Hematopoietic multipotent progenitor cell (in vitro differentiated cells): ENCODE data around the gene CLEC4G. TPM values are rescaled to one million over a fixed set of nuclear protein-coding genes. Genes with fewer than 3 reads are reported as not detected.
A peak's percentile ranks its signal among the peaks of the same experiment; 100 is the strongest.
"Not testable (repeated sequence)": the region's sequence is repeated elsewhere in the genome, so short reads cannot be mapped to it uniquely, and the experiment has no call there.

Source experiments
- DNase-seq, 3 donors: peaks; one replicate each; pipeline ENCODE4 v3.0.0-alpha.2; 2011 to 2015; ENCODE audit warnings: low read depth in 2 of 3, low spot score in 2 of 3
- total RNA-seq: library from RNA; depleted of rRNA; stranded (reverse); fragments of >200 nt; gene quantifications from one replicate; pipeline ENCODE4 v1.2.3, GENCODE V29; 2012

The CLEC4G gene, protein sequence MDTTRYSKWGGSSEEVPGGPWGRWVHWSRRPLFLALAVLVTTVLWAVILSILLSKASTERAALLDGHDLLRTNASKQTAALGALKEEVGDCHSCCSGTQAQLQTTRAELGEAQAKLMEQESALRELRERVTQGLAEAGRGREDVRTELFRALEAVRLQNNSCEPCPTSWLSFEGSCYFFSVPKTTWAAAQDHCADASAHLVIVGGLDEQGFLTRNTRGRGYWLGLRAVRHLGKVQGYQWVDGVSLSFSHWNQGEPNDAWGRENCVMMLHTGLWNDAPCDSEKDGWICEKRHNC
- under 0.01 TPM for total RNA-seq

DNA sequence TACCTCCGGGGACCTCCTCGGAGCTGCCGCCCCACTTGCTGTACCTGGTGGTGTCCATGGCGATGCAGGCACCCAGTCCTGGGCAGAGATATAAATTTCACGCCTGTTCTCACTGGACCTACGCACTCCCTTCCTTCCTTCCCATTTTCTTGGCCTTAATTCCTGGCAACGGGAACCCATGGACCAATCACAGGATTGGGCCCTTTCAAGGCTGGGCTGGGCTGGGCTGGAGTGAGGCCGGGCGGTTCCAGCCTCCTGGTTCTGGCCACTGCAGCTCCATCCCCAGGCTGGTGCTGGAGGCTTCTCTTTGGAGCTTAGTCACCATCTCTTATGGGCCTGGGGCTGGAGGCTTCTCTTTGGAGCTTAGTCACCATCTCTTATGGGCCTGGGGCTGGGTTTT lies at the start of gene CLEC4G:
Gene CLEC4G, minus strand, starts transcription at position 66 of the 400 bp plus-strand sequence. Its CDS starts 8 bp downstream, at position 58.
- DNase-seq, result no peak

DNA sequence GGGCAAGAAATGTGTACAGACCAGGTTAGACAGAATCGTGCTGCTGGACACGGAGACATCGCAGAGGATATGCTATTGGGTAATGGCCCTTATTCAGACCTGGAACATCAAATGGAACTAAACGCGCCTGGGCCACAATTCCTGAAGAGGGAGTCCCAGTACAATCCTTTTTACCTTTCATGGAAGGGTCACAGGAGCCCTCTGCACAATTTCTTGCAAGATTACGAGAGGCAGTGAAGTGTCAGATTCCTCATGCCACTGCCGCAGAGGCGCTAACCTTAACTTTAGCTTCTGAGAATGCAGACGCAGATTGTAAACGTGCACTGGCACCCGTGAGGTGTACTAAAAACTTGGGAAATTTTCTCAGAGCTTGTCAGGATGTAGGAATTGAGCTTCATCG lies 49.2 kb upstream of the CLEC4G start:
- no peak for DNase-seq

DNA sequence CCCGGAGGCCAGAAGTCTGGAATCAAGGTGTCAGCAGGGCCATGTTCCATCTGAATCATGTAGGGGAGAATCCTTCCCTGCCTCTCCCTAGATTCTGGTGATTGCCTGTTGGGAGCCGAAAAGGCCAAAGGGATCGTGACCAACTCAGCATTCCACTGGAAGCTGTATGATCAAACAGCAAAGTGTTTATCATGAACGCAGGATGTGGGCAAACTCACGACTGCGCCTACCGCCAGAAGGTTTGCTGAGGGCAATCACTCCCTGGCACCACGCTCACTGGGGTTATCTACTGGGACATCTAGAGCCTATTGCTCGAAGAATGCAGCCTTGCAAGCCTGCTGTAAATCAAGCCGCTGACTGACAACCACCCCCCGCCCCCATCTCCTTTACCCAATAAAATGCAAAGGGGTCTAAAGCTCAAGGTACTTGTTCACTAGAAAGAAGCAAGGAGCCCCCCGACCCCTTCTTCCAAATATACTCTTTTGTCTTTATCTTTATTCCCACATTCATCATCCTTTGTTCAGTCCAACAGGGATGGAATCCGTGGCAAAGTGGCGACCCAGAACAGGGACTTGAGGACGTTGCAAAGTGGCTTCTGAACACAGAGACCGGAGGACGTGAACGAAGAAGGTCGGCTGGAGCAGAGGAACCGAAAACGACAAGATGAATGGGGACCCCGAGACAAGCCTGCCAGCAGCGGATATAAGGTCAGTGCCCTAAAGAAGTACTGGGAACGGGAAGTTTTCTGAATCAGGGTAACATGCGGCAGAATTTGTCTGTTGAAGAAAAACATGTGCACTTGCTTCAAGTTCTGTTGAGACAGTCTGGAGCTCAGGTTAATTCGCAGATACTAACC lies 47.9 kb upstream of the CLEC4G start:
- DNase-seq, result no peak

DNA sequence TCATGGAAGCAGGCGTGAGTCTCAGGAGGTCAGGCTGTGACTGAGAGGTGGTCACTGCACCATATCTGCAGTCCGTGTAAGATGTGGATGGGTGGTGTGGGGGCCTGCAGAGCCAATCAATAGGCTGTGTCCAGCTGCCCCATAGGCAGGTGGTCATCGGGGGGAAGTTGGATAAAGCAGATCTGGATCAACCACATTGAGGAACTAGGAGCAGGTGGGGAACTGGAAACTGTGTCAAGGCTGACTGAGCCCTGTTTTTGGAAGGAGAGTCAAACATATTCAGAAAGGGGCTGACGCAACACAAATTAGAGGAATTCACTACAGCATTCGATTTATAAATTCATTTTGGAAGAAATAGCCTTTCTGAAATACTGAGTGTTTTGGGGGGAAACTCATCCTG lies 46.2 kb upstream of the CLEC4G start:
- DNase-seq, result no peak

DNA sequence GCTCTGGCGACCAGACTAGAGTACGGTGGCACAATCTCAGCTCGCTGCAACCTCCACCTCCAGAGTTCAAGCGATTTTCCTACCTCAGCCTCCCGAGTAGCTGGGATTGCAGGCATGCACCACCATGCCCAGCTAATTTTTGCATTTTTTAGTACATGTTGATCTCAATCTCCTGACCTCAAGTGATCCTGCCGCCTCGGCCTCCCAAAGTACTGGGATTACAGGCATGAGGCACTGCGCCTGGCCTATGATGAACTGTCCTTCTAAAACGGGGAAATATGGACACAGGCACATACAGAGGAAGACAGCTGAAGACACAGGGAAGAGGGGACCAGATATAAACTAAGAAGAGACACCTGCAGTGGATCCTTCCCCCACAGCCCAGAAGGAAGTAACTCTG lies 43.9 kb upstream of the CLEC4G start:
- no peak for DNase-seq

DNA sequence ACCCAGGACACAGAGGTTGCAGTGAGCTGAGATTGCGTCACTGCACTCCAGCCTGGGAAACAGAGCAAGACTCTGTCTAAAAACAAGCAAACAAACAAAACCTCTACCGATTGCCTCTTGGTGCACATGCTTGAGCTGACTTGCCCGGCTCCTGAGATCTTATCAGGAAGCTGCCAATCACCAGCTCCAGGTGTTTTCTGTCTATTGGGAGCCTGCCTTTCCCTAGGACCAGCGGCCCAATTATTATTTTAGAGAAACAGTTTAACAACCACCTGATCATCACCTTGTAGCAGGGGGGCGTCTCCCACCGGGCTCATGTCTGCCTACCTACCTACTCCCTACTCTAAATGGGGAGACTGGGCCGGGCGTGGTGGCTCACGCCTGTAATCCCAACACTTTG lies 41.9 kb upstream of the CLEC4G start:
- DNase-seq, result no peak

DNA sequence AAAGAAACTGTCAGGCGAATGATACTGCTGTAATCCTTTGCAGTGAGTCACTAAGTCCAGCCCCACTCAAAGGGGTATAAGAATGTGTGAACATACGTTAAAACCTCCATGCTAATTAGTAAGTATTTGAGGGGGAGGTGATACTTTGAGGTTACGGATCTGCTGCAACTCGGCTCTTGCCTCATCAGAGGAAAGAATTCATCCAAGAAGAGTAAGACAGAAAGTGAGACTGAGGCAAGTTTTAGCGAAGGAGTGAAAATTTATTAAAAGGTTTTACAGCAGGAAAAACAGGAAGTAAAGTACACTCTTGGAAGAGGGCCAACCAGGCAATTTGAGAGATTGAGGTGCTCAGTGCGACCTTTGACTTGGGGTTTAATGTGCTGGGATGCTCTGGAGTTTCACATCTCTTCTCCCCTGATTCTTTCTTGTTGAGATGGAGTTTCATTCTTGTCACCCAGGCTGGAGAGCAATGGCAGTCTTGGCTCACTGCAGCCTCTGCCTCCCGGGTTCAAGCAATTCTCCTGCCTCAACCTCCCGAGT lies 40.9 kb upstream of the CLEC4G start:
- peak in 2 of 3 donors; percentile 56 to 77 for DNase-seq

DNA sequence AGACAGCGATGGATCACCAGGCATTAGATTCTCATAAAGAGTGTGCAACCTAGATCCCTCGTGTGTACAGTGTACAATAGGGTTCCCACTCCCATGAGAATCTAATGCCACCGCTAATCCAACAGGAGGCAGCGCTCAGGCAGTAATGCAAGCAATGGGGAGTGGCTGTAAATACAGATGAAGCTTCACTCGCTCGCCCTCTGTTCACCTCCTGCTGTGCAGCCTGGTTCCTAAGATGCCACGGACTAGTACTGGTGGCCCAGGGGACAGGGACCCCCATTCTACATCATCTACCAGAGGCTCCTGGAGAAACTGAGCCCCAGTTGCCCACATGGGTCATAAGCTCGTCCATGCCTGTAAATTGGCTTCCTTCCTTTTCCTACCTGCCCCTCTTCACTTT lies 39.2 kb upstream of the CLEC4G start:
- no peak for DNase-seq

DNA sequence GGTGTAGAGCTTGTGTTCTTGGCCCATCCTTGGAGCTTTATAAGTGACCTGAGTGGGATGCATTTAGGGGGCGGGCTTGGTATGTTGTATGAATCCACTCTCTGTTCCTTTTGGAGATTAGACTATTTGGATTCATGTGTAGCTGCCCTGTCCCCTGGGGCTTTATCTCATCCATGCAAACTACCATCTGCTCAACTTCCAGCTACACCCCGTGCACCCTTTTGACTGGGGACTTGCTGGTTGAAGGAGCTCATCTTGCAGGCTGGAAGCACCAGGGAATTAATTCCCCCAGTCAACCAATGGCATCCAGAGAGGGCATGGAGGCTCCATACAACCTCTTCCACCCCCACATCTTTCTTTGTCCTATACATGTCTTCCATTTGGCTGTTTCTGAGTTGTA lies 37.3 kb upstream of the CLEC4G start:
- DNase-seq, result no peak

DNA sequence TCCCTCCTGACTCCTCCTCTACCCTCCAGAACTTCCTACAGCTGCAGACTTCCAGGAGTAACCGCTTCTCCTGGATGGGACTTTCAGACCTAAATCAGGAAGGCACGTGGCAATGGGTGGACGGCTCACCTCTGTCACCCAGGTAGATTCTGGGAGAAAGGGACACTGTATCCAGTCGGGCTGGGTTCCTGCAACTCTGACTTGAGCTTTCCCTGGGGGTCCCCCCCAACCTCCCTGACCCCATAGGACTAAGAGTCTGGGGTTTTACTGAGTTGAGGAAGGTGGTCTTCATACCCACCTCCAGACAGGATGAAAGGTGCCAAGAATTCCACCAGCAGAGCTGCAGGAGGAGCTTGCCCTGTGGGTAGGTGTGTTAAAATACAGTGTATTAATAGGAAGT lies 35.6 kb upstream of the CLEC4G start:
- no peak for DNase-seq

DNA sequence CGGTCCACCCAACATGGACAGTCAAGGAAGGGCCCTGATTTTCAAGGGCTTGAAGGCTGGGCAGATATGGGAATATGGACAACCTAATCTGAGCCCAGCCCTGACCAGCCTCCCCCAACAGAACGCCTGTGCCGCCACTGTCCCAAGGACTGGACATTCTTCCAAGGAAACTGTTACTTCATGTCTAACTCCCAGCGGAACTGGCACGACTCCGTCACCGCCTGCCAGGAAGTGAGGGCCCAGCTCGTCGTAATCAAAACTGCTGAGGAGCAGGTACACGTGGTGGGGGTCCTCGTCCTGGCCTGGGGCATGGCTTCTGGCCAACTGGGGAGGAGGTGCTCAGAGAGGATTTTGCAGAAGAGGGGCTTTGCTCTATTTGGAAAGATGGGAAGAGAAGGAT lies 34.6 kb upstream of the CLEC4G start:
- no peak for DNase-seq

DNA sequence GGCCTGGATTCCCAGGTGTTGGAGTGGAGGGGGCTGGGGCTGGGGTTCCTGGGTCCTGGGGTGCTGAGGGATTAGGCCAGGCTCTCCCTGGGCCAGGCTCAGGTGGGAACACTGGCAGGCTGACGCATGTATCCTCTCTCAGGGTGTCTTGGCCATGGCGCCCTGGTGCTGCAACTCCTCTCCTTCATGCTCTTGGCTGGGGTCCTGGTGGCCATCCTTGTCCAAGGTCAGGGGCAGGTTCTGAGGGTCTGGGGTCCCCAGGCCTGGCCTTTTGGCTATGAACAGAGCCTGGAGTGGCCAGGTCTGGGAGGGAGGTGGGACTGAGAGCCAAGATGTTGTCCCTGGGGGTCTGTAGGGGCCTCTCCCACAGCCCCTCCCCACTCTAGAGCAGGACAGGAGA lies 33.1 kb upstream of the CLEC4G start:
- not testable (repeated sequence) for DNase-seq

DNA sequence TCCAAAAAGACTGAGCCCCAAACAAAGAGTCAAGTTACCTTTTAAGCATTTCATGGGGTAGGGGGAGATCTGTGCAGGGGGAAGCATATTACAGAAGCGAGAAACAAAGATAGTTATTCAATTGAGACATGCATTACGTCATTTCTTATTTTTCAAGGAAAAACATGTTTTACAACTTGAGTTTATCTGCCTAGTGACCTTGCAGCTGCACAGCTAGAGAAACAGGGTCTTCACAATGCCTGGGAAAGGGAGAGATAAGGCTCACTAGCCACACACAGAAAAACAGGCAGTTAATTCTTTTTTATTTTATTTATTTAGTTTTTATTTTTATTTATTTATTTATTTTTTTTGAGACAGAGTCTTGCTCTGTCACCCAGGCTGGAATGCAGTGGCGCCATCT lies 32.2 kb upstream of the CLEC4G start:
- not testable (repeated sequence) for DNase-seq

DNA sequence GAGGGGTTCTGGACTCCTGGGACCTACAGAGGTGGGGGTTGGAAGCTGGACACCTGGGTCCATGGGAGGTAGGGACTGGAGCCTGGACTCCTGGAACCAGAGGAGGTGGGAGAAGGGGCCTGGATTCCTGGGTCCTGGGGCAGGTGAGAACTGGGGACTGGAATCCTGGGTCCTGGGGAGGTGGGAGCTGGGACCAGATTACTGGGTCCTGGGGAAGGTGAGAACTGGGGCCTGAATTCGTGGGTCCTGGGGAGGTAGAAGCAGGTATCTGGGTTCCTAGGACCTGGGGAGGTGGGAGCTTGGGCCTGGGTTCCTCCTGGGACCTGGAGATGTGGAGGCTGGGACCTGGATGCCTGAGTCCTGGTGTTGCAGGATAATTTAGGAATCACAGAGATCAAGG lies 31.8 kb upstream of the CLEC4G start:
- DNase-seq, result no peak

DNA sequence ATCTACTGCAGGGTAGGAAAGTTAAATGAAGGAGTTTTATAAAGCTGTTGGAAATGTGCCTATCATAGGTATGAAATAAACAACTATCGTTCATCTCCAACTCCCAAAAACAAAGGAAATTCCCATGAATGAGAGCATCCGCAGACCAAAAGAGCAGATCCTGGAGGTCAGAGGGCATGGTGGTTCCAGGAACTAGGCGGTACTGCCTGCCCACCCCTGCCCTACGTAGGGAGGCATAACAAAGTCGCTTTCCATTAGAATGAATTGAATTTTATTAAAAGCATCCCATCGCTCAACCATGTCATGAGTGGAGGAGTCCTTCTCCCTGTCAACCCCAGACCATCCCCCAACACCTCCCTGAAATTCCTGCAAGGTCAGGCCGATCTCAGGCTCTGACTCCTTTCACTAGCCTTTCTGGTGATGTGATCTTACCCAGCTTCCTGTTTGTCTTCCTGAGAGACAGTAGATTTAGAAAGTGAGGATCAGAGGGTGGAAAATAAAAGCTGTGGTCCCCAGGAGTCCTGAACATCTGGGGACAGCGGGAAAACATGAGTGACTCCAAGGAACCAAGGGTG lies 30.9 kb upstream of the CLEC4G start, which contains the start of gene CLEC4M:
Gene CLEC4M, plus strand, starts transcription at position 525 of the 575 bp plus-strand sequence. Its CDS starts 24 bp downstream, at position 549.
- no peak for DNase-seq

DNA sequence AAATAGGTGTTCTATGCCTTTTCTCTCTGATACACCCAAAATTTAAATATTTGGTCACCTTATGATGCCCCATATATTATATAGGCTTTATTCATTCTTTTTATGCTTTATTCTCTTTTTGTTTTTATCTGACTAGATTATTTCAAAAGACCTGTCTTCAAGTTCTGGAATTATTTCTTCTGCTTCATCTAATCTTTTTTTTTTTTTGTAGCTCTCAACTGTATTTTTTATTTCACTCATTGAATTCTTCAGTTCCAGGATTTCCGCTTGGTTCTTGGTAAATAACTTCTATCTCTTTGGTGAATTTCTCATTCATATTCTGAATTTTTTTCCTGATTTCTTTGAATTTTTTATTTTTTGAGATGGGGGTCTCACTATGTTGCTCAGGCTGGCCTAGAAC lies 27.2 kb upstream of the CLEC4G start:
- no peak for DNase-seq

DNA sequence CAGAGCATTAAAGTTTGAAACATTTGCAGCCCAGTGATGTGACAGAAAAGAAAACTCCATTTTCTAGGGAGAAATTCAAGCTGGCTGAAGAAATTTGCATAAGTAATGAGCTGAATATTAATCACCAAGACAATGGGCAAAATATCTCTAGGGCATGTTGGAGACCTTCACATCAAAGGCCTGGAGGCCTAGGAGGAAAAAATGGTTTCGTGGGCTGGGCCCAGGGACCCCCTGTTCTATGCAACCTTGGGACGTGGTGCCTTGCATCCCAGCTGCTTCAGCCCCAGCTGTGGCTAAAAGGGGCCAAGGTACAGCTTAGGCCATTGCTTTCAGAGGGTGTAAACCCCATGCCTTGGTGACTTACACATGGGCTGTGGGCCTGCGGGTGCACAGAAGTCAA lies 25.4 kb upstream of the CLEC4G start:
- DNase-seq, result no peak

DNA sequence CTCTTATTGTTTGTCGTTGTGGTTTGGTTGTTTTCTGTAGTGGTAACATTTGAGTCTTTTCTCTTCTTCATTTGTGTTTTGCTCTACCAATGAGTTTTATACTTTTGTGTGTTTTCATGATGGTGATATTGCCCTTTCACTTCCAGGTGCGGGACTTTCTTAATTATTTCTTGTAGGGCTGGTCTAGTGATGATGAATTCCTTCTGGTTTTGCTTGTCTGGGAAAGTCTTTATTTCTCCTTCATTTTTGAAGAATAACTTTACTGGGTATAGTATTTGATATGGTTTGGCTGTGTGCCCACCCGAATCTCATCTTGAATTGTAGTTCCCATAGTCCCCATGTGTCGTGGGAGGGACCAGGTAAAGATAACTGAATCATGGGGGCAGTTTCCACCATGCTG lies 24.3 kb upstream of the CLEC4G start:
- DNase-seq, result no peak

DNA sequence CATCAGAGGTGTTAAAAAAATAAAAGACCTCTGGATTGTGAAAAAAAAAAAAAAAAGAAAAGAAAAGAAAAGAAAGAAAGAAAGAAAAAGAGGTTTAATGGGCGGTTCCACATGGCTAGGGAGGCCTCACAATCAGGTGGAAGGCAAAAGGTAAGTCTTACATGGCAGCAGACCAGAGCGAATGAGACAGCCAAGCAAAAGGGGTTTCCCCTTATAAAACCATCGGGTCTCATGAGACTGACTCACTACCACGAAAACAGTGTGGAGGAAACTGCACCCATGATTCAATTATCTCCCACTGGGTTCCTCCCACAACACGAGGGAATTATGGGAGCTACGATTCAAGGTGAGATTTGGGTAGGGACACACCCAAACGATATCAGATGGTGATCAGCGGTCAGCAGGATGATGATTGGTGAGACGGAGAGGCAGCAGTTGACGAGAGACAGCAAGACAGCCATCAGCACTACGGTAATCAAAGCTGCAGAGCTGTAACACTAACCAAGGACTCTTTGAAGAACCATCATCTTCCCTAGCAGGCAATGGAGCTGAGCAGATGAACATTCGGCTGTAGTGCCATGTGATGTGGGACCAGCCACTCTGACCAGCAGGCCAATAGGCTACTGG lies 19.4 kb upstream of the CLEC4G start:
- DNase-seq, result peak in 2 of 3 donors; percentile 36 to 73

DNA sequence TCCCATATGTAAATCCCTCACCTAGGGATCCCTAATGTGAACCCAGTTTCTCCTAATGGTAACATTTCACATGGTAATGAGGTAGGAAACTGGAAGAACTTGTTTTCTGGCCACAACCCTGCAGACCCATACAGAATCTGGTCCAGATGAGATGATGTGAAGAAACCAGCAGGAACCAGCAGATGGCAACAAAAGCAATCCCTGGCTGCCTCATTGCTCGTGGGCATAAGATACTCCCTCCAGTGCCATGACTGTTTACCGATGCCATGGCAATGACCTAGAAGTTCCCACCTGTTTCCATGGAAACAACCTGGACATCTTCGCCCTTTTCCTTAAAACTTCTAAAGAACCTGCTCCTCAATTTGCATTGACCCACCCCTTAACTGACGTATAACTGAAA lies 16.8 kb upstream of the CLEC4G start:
- DNase-seq, result peak in 1 of 3 donors; percentile 37

DNA sequence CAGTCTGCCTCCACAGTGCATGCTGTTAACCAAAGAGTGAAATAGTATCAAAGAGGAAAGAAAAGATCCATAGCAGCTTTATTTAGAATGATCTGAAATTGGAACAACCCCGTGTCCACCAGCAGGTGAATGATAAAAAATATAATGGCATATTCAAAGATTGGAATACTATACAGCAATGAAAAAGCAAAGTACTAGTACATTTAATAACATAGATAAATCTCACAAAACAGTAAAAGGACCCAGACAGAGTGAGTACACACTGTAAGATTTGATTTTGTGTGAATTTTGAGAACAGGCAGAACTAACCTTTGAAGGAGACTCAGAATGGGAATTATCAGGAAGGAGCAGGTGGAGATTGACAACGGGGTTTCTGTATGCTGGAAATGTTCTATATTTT lies 16.3 kb upstream of the CLEC4G start:
- no peak for DNase-seq
